KBM-7 (cell line): Measurements from ENCODE around the gene ATP2A3.
"Not testable (repeated sequence)": the region's sequence is repeated elsewhere in the genome, so short reads cannot be mapped to it uniquely, and the experiment has no call there.

ENCODE experiments used
- DNase-seq: peaks from one replicate; pipeline ENCODE4 v3.0.0-alpha.2; 2015
- in situ Hi-C: fragments of 300-500 bp; cut with MboI; formaldehyde crosslinking; loops from 2 replicates; pipeline ENCODE4 v1.14.3; 2020; ENCODE audit warnings: low sequenced_read_pairs, low pct_unique_long_range_greater_than_20kb, mixed read lengths

ATP2A3 gene

DNA sequence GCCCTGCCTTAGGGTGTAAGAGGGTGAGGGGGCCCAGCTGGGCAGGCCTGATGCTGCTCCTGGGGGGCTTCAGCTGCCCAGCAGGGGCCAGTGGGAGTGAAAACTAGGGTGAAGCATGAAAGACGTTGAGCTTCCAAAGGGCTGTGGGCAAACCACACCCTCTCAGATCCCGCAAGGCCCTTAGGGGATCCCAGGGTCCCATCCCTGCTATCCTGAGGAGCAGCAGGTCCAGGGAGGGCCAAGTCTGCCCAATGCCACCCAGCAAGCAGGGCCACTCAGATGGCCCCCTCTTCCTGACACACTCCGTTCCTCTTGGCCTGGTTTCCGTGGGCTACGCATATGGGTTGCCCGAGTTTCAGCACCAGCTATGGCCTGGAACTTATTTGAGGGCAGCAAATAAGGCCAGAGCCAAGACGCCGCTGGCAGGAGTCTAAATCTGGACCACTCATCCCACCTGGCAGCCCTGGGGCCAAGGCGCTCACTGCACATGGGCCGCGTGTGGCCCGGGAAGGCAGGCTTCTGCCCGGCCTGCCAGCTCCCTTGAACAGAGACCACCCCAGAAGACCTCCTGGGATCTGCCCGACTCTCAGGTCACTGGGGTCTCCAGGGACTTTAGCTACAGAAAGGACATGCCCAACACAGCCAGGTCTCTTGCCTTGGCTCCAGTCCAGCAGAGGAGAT, 4.2 kb downstream of the ATP2A3 start:
- in situ Hi-C loops, result no loop called here
- DNase-seq, result no peak

DNA sequence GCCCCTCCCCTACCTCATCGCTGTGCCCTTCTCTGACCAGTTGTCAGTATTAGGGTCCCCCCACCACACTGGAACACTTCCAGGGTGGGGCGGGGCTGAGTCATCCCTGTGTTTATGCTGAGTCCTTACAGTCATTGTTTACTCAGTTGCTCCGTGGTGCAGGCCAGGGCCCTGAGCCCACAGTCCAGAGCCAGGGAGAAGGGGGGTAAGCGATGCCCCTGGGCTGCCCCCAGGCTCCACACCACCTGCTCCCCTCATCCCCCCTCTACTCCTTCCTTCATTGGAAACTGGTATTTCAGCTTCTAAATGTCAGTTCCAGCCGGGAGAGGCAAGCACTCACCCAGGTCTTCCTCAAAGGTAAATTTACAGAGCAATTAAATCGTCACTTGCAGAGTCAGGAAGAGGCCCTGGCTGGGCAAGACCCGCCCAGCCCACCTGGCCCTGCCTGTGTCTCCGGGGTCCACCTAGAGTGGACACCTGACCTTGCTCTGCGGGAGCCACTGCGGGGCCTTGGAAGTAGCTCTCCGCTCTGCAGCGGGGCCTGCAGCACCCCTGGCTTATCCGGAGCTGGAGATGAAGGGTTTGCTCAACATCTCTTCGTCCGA, 4.8 kb downstream of the ATP2A3 start:
- in situ Hi-C loops, result no loop called here
- no peak for DNase-seq

DNA sequence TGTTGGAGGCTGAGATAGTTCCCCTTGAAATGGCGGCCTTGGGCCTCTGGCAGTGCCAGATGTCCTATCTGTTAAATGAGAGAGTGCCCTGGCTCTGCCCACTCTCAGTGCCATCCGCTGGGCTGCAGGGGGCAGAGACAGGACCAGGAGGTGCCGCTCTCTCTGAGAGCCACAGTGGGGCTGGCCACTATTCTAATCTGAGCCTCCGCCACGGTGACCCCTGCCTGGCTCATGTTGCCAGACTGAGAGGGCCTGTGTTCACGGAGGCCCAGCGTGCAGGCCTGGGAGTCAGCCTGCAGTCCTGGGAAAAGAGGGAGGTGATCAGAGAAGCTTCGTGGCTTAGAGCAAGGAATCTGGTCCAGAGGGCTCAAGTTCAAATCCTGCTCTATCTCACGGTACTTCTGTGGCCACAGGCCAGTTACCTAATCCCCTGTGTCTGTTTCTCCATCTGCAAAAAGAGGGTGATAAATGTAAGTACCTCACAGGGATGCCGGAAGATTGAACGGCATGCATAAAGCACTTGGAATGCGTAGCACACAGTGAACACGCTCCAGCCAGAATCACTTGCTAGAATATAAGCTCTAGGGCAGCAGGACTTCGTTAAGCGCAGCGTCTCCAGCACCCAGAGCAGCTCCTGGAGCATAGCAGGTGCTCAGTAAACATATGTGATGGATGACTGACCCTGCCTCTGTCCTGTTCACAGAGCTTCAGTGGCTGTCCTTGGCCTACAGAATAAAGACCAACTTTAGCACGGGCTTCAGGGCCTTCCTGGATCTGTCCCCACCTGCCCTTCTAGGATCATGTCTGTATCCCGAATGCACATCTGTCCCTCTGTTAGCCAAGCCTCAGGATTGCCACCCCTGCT, 6.3 kb downstream of the ATP2A3 start:
- in situ Hi-C loops, result no loop called here
- DNase-seq, result no peak

DNA sequence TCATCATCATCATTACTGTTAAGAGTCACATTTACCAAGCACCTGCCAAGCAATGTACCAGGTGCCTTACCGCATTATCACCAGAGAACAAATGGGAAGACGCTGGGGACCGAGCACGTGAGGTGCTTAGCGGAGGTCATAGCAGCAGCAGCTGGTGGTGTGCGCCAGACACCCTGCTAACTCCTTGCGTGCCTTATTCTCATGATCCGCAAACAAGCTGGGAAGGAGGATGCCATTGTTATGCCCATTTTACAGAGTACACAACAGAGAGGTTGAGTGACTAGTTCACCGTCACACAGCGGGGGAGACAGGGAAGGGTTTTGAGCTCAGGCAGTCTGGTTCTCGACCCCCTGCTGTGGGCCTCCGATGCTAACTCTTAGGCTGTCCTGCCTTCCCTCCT, 7.3 kb downstream of the ATP2A3 start:
- no peak for DNase-seq
- in situ Hi-C loops, result no loop called here

DNA sequence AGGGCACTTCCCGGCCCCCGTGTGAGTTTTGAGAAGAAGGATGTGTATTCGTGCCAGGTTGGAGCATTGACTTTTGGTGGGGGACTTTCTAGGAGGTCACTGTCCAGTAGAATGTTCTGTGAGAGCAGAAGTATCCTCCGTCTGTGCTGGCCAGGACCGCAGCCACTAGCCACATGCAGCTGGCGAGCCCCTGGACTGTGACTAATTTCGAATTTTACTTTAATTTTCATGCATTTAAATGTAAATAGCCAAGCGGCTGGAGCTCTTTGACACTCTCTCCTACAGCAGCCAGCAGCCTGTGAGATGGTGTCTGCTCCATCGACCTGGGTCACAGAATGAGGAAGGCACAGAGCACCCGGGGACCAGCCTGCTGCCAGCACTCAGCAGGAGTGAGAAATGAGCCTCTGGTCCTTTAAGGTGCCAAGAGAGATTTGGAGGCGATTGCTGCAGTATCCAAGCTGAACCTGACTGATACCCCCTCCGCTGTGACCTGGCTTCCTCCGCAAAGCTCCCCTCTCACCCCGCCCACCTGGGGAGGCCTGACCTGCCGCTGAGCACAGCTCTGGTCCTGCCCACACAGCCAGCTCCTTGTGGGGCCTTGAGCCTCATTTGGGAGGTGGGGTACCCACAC, 7.8 kb downstream of the ATP2A3 start:
- no peak for DNase-seq

DNA sequence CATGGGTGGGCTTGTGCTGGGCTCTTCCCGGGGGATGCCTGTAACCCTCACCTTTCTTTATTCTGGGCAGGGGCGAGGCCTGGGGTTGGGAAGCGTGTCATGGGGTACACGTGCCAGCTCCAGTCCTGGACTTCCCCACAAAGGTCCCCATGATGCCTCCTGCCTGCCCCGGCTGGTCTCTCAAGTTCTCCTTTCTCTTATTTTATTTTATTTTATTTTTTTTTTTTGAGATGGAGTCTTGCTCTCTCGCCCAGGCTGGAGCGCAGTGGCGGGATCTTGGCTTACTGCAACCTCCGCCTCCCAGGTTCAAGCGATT, 8.6 kb downstream of the ATP2A3 start:
- no peak for DNase-seq
- in situ Hi-C loops, result no loop called here

More for the DNA sequence above, 7.8 kb downstream of the ATP2A3 start:
- in situ Hi-C loops, result no loop called here

DNA sequence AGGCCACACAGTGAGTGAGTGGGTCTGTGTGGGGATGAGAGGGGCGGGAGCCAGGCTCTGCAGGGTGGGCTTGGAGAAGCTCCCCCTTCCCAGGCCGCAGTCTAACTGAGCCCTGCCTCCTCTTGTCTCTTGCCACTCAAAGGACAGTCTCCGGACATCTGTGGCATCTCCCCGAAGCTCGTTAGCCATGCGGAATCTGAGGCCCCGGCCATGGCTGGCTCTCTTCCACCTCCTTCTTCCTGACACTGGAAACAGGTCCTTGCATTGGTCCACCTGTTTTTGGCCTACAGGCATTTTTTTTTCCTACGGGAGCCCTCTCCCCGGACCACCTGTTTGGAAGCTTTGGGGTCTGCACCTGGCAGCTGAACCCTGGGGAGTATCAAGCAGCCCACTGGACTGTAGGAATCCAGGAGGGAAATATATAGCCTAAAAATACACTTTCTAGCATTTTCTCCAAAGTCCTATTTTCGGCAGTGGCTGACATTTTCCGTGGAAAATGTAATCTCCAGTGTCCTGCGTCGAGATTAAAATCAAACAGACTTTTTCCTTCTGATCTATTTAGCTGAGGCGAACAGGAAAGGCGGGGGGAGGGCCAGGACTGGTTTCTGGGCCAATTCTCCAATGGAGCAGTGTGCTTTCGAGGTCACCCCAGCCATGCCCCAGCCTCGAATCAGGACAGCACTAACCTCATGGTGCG, 9.1 kb downstream of the ATP2A3 start:
- DNase-seq, result no peak
- in situ Hi-C loops, result no loop called here

DNA sequence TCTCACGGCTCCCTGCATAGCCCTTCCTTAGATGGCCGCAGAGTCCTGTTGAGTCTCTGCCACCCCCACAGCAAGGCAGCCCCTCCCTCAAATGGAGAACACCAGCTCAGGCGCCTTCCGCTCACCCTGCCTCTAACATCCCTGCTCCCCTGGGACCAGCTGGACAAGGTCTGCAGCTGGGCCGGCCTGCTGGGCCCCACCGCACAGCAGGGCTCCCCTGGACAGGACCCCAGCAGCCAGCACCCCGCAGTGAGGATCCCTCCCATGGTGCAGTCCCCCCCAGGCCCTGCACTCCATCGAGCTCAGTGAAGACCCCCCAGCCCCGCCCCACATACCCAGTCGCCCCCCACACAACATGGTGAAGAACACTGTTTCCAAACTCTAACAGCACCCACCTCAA, 10.2 kb downstream of the ATP2A3 start:
- in situ Hi-C loops, result no loop called here
- no peak for DNase-seq

DNA sequence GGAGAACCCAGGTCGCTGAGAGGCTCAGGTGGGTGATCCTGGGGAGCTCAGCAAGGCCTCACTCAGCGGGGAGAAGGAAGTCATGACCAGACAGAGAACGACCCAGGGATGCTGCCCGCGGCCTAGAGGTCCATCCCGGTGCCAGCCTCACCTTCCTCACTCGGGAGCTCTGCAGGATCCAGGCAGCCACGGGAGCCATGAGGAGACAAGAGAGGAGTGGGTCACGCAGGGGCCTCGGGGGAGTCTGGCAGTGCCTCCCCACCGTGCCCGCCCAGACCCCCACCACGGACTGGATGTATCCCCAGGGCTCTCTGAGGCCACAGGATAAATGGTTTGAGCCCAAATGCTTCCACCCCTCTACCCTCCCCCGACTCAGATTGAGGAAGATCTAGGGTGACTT, 10.7 kb downstream of the ATP2A3 start:
- in situ Hi-C loops, result no loop called here
- DNase-seq, result no peak

DNA sequence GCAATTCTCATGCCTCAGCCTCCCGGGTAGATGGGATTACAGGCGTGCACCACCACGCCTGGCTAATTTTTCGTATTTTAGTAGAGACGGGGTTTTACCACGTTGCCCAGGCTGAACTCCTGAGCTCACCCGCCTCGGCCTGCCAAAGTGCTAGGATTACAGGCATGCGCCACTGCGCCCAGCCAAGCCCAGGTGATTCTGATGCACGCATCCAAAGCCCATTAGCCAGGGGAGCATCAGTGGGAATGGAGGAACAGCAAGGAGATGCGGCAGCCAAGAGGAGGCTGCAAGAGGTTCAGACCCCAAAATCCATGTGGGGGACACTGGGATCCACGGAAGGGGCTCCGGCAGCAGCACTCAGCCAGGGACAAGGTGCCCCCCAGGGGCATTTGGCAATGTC, 12.1 kb downstream of the ATP2A3 start:
- in situ Hi-C loops, result no loop called here
- no peak for DNase-seq

DNA sequence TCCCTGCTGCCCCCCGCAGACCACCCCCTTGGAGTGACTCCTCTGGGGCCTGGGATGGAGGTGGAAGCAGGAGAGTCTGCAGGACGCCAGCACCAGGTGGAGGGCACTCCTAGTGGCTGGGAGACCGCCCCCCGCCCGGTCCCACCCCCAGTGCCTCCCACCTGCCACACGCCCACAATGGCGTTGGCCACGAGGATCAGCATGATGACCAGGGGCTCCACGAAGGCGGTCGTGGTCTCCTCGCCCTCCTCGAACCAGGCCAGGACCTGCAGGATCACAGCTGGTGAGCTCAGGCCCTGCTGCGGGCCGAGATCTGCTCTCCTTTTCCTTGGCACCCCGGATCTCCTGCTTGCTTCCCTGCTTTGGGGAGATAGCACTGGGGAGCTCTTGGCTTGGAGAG, 12.8 kb downstream of the ATP2A3 start:
- in situ Hi-C loops, result no loop called here
- DNase-seq, result no peak

DNA sequence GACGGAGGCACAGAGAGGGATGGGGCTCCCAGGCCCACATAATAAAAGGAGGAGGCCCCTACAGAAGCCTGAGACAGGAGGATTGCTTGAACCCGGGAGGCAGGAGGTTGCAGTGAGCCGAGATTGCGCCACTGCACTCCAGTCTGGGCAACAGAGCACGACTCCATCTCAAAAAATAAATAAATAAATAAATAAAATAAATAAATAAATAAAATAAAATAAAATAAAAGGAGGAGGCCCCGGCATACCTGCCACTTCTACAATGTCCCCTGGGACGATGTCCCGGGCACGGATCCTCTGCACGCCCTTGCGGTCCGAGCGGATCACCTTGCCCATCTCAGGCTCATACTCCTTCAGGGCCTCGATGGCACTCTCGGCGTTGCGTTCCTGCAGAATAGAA, 13.2 kb downstream of the ATP2A3 start:
- no peak for DNase-seq
- in situ Hi-C loops, result no loop called here

DNA sequence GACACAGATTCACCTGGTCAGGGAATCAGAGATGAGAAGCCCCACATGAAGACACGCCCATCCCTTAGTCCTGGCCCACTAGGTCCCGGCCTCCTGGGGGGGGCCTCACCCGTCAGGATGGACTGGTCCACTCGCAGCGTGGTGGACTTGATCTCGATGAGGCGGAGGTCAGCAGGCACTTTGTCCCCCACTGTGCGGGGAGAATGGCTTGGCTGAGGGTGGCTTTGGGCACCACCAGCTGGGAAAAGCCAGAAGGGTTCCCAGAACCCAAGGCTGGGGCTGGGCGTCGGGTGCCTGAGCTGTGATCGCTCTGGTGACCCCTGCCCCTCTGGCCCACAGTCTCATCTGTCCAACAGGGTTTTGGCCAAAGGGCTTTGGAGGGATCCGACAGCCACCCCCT, 13.7 kb downstream of the ATP2A3 start:
- DNase-seq, result no peak
- in situ Hi-C loops, result no loop called here

DNA sequence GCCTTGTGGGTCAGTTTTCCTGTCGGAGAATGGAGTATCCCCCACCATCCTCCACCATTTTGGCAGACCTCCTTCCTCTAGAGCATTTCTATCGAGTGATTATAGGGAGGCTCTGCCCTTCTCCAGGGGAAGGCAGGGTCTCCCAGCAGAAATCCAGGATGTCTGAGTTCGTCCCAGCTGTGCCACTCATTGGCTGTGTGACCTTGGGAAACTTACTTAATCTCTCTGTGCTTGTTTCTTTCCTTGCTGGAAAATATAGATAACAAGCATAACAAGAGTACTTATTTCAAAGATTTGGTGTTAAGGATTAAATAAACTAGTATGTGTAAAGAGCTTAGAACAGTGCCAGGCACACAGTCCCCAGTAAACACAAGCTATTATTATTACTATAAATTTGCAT, 14.8 kb downstream of the ATP2A3 start:
- in situ Hi-C loops, result no loop called here
- no peak for DNase-seq

DNA sequence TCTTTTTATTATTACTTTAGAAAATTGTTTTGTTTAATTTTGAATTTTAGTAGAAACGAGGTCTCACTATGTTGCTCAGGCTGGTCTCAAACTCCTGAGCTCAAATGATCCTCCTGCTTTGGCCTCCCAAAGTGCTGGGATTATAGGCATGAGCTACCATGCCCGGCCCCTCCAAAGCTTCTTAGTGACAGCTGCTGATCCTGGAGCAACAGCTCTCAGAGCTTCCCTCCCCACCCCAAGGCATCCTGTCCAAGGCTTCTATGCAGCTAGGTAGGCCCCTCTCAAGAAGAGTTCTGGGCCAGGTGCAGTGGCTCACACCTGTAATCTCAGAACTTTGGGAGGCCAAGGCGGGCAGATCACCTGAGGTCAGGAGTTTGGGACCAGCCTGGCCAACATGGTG, 15.7 kb downstream of the ATP2A3 start:
- in situ Hi-C loops, DNase-seq: not testable (repeated sequence)

DNA sequence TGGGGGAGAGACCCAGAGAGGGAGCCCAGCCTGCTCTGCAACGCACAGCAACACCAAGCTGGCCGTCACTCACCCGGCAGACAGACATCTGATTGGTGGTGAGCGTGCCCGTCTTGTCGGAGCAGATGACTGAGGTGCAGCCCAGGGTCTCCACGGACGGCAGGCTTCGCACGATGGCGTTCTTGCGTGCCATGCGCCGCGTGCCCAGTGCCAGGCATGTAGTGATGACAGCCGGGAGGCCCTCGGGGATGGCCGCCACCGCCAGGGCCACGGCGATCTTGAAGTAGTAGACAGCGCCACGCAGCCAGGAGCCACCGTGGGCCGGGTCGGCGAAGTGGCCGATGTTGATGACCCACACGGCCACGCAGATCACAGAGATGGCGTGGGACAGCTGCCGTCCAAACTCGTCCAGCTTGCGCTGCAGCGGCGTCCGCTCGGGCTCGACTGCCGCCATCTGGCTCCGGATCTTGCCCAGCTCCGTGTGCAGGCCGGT, 16.9 kb downstream of the ATP2A3 start:
- no peak for DNase-seq
- in situ Hi-C loops, result no loop called here

DNA sequence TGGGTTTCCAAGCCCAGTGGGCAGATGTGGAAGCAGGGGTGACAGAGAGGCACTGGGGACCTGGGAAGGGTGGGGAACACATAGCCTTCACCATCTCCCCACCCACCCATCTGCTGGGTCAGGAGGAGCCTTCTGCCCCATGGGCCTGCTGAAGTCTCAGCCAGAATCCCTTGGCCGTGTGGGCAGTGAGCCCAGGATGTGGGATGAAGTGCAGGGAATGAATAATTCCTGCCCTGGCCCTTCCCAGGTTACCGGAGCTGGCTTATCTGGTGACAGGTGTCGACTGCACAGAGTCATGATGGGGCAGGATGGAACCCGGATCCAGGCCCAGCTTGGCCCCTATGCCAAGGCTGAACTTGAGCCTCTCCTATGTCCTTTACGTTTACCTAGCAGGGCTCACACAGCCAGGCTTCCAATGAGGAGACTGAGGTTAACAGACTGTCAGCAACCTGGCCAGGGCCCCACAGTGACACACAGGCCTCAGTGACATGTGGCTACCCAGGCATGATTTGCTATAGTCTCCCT, 17.5 kb downstream of the ATP2A3 start:
- no peak for DNase-seq
- in situ Hi-C loops, result no loop called here

DNA sequence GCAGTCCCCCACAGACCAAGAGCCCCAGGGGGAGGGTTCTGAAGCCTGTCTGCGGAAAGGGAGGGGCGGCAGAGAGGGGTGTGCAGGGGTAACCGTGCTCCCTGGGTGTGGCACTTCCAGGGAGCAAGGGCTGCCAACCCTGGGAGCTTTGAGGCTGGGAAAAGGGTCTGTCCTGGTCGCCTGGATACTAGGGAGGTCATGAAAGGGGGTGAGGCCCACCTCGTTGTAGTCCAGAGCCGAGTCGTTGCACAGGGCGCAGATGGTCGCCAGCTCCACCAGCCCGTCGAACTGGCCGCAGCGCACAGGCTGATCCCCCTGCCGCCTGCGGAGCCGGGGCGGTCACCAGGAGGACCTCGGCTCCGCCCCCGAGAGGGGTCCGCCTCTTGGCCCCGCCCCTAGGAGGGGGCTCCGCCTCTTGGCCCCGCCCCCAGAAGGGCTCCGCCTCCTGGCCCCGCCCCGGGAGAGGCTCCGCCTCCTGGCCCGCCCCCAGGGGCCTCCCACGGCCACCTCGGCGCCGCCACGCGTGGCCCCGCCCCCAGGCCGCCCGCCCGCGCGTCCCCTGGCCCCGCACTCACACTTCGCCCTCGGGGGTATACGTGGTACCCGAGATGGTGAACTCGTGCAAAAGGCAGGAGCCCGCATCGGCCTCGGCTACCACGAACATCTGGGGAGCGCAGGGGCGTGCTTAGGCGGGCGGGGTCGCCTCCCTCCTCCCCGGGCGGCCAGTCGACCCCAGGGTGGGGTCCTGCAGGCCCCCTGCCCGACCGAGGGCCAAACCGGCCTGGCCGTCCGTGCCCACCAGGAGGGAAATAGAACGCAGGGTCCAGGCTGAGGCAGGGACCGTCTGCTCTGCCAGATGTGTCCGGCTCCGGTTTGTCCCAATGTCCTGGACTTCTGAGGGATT, 19.5 kb downstream of the ATP2A3 start:
- in situ Hi-C loops, result no loop called here
- no peak for DNase-seq
